HG02840 (cell line): ENCODE results near the gene SLC45A2.

Experiments
- ATAC-seq: cut with Tn5 transposase; IDR thresholded peaks from one replicate; pipeline ENCODE4 v1.9.1; 2021; ENCODE audit warnings: mild to moderate bottlenecking, moderate library complexity, moderate number of reproducible peaks; ENCODE audit not compliant: unreplicated experiment, low FRiP score

The SLC45A2 gene

DNA sequence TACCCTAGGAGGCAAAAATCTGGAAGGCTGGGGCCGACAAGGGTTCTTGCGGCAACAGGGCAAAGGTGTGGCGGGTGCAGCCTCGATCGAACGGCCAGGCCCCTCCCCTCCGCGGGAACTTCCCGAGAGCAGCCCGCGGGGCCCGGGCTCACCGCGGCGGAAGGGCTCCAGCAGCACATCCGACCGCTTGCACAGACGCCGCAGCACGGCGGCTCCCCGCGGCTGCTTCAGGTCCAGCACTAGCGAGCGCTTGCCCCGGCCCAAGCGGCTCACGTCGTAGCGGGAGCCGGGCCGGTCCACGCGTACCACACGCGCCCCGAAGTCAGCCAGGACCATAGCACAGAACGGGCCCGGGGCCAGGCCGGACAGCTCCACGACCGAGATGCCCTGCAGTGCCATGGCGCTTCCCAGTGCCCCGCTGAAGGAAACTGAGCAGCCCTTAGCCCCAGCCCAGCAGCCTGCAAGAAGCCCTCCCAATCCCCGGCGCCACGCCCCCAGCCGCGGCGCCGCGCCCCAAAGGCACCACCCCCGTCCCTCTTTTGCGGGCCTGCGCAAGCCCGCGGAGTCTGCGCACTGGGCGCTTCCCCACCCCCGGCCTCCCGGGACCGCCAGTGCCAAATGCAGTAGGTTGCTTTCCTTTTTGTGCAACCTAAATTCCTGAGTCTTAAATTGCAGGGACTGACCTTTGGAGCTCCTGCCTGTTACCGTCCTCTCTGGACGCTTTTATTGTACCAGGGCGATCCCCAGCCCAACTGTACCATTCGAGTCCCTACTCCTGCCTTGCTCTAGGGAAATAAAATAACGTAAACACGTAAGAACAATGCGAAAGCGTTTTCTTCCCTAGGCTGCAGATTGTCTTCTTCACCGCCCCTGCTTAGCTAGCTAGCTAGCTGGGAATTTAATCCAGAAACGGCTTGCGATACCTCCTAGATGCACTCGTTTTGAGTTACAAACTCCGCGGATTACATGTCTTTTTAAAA, 23.4 kb upstream of the SLC45A2 start, which contains the start of gene AMACR:
Gene AMACR, minus strand, starts transcription at position 430 of the 980 bp plus-strand sequence. Its CDS starts 31 bp downstream, at position 399.
- ATAC-seq: peak; percentile 83

DNA sequence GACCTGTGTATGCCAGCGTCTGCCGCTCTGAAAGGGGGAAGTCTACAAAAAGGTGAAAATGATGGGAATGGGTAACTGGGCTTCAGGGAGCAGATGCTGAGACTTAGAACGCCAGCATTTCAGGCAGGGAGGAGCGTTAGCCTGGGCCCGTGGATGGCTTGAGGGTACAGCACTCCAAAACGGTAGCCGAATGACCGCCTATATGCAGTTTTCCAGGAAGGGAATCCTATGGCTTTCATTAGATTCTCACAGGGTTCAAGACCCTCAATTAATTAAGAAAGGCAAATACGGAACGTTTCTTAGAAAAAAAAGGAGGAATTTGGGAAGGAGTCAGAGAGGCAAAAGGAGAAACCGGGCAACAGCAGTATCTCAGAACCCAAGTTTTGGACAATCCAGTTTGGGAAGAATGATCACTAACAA, 22.7 kb upstream of the SLC45A2 start:
- no peak for ATAC-seq

DNA sequence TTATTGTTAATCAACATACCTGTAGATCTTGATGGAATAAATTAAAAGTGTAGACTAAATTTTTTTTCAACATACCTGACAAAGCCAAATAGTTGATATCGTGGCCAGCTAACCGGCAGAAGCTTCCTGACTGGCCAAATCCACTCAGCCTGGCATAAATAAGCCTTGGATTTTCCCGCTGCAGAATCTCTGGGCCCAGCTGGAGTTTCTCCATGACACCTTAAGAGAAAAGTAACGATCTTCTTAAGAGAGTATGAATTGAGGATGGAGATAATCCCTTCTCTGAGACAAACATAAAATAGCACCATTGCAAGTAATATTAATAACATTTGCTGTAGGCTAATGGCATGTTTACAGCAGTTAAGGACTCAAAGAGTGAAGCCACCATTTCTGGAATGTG, 21.2 kb upstream of the SLC45A2 start:
- no peak for ATAC-seq

DNA sequence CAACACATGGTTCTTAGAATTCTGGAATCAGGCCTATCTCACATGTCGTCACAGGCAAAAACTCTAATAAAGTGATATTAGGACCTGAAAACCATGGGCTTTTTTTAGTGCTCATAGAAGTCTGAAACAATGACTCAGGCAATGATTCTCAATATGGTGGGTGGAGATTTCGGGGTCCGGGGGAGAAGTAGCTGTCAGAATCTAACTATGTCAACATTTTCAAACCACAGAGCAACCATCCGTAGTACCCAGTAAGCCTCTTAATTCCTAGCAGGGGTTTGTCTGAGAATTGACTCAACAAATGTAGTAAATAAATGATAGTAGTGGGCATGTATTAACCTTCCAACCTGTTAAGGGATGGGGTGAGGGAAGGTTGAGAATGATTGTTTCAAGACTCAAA, 20.7 kb upstream of the SLC45A2 start:
- ATAC-seq: no peak

DNA sequence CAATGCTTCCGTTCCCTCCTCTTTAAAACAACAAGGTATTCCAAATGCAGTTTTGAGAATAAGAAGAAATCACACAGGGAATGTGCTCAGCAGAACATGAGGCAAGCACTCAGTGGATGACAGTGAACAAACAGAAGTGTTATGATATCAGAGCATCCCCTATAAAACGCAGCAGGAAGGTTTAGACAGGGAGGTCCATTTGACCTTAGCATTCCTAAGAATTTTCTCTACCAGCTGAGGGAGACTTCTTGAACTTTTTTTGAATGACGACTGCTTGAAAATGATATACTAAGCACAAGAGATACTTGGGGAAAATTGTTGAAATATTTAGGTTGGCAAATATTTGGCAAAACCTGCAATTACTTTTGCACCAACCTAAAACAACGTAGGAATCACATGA, 19.4 kb upstream of the SLC45A2 start:
- no peak for ATAC-seq

DNA sequence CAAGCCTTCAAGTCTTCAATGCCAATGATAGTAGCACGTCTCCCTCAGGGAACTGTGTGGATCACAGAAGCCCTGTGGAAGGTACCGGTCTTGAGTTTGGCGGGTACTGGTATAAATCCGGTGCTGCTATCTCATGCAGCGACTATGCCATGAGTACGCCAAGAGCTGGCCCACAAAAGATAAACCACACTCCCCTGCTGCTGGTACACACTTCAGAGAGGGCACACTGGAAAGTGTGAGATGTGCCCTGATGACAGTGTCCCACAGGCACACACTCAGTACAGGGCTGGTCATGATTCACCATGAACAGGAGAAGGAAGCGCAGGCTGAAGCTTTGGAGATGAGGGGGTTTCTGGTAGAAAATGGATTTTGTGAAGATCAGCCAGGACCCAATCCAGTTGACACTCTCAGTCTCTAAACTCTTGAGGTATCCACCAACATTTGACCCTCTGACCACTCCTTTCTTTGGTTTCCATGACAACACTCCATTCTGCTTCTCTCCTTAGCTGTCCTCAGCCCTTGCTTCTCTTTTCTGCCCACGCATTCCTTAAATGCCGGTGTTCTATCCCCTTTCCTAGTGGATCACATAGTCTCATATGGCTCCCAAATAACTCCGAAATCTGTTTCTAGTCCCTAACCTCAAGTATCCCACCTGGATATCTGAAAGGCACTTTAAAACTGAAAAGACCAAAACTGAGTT, 18.3 kb upstream of the SLC45A2 start:
- no peak for ATAC-seq

DNA sequence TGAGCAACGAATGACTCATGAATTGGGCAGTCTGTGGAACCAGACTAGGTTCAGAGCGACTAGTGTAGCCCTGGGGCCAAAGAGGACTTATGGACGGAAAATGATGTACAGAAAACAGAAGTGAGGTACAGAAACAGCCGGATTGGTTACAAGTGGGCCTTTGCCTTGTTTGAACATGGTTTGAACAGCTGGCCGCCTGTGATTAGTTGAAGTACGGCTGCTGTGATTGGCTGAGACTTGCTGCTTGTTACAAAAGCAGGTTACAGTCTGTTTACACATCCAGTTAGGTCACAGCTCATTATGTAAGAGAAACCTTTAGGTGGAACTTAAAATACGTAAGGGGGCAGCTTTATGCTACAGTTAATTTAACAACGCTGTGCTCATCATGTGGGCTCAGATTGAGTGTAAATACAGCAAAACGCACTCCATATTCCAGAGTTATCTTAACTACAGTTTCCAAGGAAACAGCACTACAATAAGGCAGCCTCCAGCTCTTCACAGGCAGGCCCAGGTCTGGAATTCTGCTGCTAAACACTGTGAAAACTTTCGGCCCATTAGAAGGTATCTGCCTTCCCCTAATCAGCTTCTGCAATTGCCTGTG, 16.8 kb upstream of the SLC45A2 start:
- no peak for ATAC-seq

DNA sequence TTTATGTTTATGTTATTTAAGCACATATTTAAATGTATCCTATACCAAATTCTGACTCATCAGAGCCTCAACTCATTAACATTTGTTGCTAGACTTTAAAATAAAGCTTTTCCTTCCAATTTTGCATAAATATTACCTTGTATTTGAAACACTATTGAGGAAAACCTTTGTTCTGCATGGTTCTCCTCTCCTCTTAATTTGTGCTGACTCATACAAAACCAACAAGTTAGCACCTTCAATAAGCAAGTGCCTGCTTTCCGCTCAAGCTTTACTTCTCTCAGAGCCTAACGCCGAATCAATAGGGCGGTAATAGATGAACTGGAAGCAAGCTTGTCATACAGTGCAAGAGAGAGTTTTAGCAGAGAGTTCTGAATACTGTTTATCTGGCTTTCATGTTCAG, 15.5 kb upstream of the SLC45A2 start:
- no peak for ATAC-seq

DNA sequence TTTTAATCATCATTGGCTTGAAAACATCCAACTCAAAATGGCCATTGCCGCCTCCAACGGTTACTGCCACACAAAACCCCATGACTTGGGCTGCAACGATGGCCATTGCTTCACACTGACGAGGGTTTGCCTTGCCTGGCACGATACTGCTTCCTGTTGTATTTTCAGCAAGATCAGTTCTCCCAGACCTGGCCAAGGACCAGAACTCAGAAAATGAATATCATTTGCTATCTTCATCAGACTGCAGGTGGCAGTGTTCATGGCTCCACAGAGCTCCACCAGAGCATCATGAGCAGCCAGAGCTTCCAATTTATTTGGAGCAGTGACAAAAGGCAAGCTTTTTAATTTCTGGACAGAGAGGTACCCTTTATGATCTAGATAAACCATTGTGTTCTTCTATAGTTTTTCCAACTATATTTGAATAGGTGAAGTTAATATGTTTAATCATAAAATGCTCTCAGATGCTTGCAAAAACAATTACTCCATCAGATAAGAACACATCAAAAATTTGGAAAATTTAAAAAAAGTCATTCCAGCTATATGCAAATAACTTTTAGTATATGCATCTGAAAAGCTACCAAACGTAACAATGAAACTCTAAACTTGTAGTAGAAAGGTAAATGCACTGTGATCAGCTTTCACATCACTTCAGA, 13.0 kb upstream of the SLC45A2 start:
- ATAC-seq: peak; percentile 56

DNA sequence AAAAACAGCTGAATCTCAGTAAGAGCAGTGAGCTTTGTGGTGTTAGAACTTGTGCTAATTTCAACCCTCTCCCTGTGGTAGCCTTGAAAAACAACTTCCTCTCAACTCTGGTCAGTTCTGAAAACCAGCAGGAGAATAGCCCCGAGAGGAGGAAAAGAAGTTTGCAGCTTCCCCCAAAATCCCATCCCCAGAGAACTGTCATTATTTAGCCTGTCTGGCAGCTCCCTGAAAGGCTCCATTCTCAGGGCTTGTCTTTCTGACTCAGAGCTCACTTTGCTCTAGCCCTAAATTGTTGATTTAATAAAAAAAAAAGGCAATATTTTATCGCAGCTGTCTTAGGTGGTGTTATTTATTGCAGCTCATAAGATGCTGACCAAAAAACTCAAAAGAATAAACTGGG, 11.4 kb upstream of the SLC45A2 start:
- ATAC-seq: no peak

DNA sequence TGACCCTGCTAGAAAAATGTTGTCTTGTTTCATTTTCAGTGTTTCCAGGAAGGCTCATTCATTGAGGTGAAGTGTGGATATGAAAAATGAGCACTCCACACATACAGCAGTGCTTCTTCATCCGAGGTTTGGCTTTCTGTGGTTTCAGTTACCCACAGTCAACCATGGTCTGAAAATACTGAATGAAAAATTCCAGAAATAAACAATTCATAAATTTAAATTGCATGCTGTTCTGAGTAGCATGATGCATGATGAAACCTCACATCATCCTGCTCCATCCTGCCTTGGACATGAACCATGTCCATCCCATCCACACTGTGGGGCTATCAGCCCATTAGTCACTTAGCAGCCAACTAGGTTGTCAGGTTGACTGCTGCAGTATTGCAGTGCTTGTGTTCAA, 10.4 kb upstream of the SLC45A2 start:
- no peak for ATAC-seq

DNA sequence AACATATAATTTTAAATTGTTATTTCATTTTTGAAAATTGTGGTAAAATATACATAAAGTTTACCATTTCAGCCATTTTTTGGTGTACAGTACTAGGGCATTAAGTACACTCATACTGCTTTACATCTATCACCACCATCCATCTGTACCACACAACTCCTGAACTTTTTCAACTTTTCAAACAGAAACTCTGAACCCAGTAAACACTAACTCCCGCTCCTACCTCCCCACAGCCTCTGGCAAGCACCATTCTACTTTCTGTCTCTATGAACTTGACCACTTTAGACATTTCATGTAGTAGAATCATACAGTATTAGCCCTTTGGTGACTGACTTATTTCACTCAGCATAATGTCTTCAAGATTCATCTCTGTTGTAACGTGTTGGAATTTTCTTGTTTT, 8.4 kb upstream of the SLC45A2 start:
- ATAC-seq: no peak

DNA sequence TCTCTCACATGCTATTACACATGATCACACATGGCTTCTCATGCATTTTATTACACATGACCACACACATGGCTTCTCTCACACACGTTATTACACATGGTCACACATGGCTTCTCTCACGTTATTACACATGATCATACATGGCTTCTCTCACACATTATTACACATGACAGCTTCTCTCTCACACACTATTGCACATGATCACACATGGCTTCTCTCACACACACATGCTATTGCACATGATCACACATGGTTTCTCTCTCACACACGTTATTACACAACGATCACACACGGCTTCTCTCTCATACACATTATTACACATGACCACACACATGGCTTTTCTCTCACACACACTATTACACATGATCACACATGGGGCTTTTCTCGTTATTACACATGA, 954 bp upstream of the SLC45A2 start:
- no peak for ATAC-seq

DNA sequence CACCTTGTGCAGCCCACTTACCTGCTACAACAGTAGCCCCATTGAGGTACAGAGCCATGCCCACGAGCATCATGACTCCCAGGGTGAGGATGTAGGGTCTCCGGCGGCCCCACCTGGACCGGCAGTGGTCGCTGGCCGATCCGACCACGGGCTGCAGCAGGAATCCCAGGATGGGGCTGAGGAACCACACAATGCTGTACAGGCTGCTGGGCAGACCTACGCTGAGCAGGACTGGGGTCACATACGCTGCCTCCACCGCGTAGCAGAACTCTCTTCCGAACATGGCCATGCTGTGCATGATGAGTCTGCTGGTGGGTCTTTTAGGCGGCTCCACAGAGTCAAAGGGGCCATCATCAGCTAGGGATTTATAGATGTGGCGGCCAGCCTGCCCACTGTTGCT, 315 bp downstream of the SLC45A2 start:
- ATAC-seq: no peak

DNA sequence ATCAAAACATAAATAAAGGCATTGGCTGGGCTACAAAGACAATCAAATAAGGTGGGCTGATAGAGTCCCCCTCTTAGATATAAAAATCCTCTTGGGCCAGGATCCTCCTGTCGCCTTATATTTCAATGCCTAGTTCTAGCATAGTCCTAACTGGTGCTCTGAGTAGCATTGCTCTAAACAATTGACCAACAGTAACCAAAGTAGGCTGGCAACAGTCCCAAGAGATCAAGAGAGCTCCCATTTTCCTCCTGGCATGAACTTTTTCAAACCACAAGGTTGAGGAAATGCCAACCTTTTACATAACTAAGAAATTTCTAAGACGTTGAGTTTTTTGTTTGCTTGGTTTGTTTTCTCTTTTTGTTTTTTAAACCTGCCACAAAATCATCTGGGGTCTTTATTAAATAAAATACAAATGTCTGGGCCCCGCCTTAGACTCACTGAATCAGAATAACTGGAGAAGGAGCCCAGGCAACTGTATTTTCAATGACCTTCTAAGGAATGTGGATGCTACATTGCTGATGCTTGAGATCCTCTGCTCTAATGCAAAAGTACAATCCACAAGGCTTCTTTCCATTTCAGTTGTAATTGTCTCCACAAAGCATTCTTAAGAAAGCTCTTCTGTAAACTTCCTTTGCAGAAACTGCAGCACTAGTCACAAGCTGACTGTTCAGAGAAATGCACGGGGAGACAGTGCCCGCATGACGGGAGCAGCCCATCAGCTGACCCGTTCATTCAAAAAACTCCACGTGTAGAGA, 2.9 kb downstream of the SLC45A2 start:
- no peak for ATAC-seq

DNA sequence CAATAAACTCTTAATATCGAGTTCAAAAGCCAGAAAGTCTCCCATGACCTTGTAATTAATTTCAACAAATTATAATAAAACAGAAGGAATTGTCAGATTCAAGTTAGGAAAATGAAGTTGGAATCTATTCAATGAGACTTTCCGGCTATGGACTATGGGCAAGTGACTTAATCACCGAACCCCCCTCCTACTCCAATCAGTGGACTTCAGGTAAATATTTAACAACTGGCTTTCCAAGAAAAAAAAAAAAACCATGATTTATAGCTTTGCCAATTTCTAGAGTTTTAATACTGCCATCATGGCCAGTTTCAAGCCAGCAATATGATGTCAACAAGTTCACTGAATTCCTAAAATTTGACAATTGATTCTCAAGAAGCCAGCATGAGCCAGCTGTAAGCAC, 4.5 kb downstream of the SLC45A2 start:
- no peak for ATAC-seq

DNA sequence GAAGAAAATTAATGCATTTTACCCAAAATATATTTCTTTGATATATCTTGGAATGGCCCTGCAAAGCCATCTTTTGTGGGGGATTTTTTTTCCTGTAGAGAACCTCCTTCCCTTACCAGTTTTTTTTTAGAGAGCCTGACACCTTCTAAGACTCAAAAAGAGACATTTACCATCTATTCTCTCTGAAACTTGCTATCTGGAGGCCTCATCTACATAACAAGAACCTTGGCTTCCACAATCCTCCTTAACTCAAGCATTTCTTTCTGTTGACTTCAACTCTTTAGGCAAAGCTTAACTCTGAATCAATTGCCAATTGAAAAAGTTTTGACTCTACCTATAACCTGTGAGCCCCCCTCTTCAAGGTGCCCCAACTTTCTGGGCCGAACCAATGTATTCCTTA, 6.2 kb downstream of the SLC45A2 start:
- no peak for ATAC-seq

DNA sequence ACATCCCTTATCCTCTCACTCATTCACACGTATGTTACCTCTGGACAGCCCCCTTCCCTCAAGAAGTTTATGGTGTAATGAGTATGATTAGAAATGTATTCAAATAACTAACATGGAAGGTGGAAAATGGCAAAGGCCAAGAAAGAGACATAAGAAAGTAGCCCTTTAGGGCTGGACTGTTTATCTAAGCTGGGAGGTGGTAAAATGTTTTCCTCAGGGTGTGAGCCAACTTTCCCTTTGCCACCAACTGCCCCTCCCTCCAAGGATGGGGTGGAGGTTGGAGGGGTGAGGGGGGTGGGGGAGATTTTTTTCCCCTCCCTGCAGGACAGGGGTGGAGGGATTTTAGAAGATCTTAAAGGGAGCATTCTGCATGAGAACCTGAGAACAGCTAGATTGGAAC, 8.2 kb downstream of the SLC45A2 start:
- ATAC-seq: no peak

DNA sequence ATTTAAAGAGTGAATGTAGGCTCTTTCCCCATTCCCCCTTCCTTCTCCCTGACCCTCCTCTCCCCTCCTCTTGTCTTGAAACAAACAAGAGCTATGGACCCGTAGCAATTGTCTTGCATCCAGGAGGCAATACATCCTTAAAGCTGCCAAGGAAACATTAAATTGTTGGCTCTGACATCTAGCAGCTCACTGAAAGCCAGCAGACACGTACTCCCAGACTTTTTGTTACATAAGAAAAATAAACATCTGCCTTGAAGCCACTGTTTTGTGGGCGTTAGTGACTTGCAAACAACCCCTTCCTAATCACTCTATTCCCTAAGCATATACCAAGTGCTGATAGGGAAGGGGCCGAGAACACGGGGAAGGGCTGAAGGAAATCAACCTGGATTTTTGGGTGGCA, 8.6 kb downstream of the SLC45A2 start:
- ATAC-seq: no peak

DNA sequence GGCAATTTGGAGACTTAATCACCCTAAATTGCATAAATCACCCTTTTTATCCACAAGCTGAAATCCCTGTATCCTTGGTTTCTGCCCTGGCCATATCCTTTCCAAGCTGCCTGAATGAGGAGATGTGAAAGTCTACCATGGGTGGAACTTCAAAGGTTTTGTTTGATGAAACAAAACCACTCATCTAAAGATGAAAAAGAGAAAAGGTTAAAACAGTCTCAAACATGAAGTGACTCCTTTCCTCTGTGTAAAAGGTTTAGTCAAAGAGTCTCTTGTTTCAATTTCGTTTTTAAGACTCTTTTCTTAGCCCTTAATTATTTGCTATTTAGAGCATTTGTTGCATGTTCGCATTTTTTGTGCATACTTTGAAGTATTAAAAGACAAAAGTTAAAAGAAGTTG, 11.2 kb downstream of the SLC45A2 start:
- no peak for ATAC-seq
